ENCODE data around the gene PMM2. TPM values are rescaled to one million over a fixed set of nuclear protein-coding genes. Genes with fewer than 3 reads are reported as not detected.

Gene PMM2
- total RNA-seq, 1 experiment from 2014 or later: 59.4 TPM

DNA sequence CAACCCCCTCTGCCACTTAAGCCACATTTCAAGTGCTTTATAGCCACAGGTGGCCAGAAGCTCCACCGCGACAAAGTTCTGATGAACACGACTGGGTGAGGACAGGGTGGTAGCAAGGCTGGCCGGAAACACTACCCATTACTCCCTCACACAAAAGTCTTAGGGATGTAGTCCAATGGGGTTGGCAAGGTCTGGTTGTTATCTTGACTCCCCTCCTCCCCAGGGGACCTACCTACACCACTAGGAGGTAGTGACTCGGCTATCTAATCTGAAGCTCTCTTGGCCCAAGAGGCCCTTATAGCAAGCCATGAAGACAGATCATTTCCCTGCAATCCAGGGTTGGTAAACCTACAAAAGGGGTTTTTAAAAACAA, 92.9 kb downstream of the PMM2 start:
- H3K4me1 Mint-ChIP-seq (ENCODE audit: insufficient read depth, unreplicated experiment): peaks cover 17% of the 10 kb centered on the region
- POLR2A ChIA-PET: interaction anchor here (0.9 kb wide), 1 partner anchor 10 kb away, joined by 4 read pairs; no protein-coding TSS in a partner anchor
- H3K9me3 Mint-ChIP-seq (ENCODE audit: unreplicated experiment): no peaks in the 10 kb centered on the region
- DNase-seq (ENCODE audit: unreplicated experiment): no peak
- intact Hi-C loops (cut with micrococcal nuclease): no loop called here
- H3K36me3 Mint-ChIP-seq (ENCODE audit: insufficient read depth, unreplicated experiment): peaks cover 57% of the 10 kb centered on the region
- TF ChIP-seq, protein P1, sequence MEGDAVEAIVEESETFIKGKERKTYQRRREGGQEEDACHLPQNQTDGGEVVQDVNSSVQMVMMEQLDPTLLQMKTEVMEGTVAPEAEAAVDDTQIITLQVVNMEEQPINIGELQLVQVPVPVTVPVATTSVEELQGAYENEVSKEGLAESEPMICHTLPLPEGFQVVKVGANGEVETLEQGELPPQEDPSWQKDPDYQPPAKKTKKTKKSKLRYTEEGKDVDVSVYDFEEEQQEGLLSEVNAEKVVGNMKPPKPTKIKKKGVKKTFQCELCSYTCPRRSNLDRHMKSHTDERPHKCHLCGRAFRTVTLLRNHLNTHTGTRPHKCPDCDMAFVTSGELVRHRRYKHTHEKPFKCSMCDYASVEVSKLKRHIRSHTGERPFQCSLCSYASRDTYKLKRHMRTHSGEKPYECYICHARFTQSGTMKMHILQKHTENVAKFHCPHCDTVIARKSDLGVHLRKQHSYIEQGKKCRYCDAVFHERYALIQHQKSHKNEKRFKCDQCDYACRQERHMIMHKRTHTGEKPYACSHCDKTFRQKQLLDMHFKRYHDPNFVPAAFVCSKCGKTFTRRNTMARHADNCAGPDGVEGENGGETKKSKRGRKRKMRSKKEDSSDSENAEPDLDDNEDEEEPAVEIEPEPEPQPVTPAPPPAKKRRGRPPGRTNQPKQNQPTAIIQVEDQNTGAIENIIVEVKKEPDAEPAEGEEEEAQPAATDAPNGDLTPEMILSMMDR (IDR thresholded peaks at IDR 0.05; ENCODE audit: unreplicated experiment): no peak
- CTCF ChIA-PET: interaction anchor here (1.8 to 7.8 kb wide), 2 partner anchors 11 to 46 kb away, joined by 6 to 56 read pairs; partner anchors contain the start of gene LITAFD
- no peaks in the 10 kb centered on the region for H3K27me3 Mint-ChIP-seq (ENCODE audit: insufficient read depth, unreplicated experiment)
- no peak overlapping the region for H3K4me3 Mint-ChIP-seq (ENCODE audit: unreplicated experiment)
- H3K27ac Mint-ChIP-seq (ENCODE audit: low read depth, unreplicated experiment): no peak overlapping the region
- BruUV-seq (replicated peaks): no TSS peak

DNA sequence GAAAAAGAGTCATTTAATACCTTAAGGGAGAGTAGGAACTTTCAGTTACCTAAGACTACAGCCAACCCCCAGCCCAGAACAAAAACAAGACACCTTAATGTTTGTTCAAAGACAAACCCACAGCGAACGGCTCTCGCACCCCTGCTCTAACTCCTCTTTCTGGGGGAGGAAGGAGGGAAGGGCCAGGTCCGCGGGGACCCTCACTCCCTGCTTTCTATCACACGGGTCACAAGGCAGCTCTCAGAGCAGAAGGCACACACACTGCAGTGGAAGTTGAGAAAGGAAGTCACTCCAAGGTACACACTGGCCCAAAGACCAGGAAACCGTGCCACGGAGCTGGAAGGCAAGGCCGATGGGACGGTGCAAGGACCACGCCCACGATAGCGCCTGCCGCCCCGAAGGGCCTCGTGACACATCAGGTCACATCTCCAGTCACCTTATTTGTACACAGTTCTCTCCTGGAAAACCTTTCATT, 94.5 kb downstream of the PMM2 start:
- DNase-seq (ENCODE audit: unreplicated experiment): no peak
- ChIA-PET POLR2A (no interaction called here), CTCF (interaction anchor here (0.6 to 7.8 kb wide), 4 partner anchors 13 to 1359 kb away, joined by 3 to 56 read pairs (median 4); partner anchors contain the start of gene LITAFD)
- H3K36me3 Mint-ChIP-seq (ENCODE audit: insufficient read depth, unreplicated experiment): peaks cover 68% of the 10 kb centered on the region
- H3K9me3 Mint-ChIP-seq (ENCODE audit: unreplicated experiment): no peaks in the 10 kb centered on the region
- intact Hi-C loops (cut with micrococcal nuclease): no loop called here
- H3K4me1 Mint-ChIP-seq (ENCODE audit: insufficient read depth, unreplicated experiment): peaks cover 4% of the 10 kb centered on the region
- peak overlapping the region; percentile 42 for H3K27ac Mint-ChIP-seq (ENCODE audit: low read depth, unreplicated experiment)
- BruUV-seq (replicated peaks): no TSS peak
- H3K4me3 Mint-ChIP-seq (ENCODE audit: unreplicated experiment): no peak overlapping the region
- TF ChIP-seq, protein P1 (IDR thresholded peaks at IDR 0.05; ENCODE audit: unreplicated experiment): no peak
- no peaks in the 10 kb centered on the region for H3K27me3 Mint-ChIP-seq (ENCODE audit: insufficient read depth, unreplicated experiment)

DNA sequence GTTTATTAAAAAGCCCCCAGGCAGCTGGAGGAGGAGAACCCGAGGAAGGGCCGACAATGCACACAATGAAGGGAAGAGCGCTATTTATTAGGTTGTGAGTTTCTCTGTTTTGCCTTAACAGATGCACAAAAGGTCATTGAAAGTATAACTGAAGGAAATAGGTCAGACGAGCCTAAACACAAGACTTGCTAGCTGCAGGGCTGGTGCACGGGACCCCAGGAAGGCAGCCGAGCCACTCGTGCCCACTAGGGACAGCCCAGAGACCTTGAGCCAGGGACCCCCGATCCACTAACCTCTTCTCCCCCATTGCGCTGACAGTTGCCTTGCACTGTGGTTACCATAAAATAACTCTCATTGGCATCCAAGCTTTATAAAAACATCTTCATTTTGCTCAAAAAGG, 95.8 kb downstream of the PMM2 start:
- BruUV-seq (replicated peaks): TSS peak; percentile 32
- H3K4me1 Mint-ChIP-seq (ENCODE audit: insufficient read depth, unreplicated experiment): no peaks in the 10 kb centered on the region
- TF ChIP-seq, protein P1 (IDR thresholded peaks at IDR 0.05; ENCODE audit: unreplicated experiment): no peak
- H3K4me3 Mint-ChIP-seq (ENCODE audit: unreplicated experiment): no peak overlapping the region
- no peak for DNase-seq (ENCODE audit: unreplicated experiment)
- H3K9me3 Mint-ChIP-seq (ENCODE audit: unreplicated experiment): no peaks in the 10 kb centered on the region
- H3K27ac Mint-ChIP-seq (ENCODE audit: low read depth, unreplicated experiment): no peak overlapping the region
- ChIA-PET POLR2A (no interaction called here), CTCF (interaction anchor here (0.9 to 7.8 kb wide), 3 partner anchors 9 to 43 kb away, joined by 3 to 56 read pairs (median 3); partner anchors contain the start of gene LITAFD)
- intact Hi-C loops (cut with micrococcal nuclease): no loop called here
- peaks cover 80% of the 10 kb centered on the region for H3K36me3 Mint-ChIP-seq (ENCODE audit: insufficient read depth, unreplicated experiment)
- no peaks in the 10 kb centered on the region for H3K27me3 Mint-ChIP-seq (ENCODE audit: insufficient read depth, unreplicated experiment)

- H3K27me3 Mint-ChIP-seq (ENCODE audit: insufficient read depth, unreplicated experiment): no peaks in the 10 kb centered on the region
- no peak overlapping the region for H3K4me3 Mint-ChIP-seq (ENCODE audit: unreplicated experiment)
- no peak for DNase-seq (ENCODE audit: unreplicated experiment)
- TF ChIP-seq, protein P1 (IDR thresholded peaks at IDR 0.05; ENCODE audit: unreplicated experiment): no peak
- no TSS peak for BruUV-seq (replicated peaks)
- ChIA-PET POLR2A (no interaction called here), CTCF (interaction anchor here (0.9 to 7.8 kb wide), 2 partner anchors 9 to 15 kb away, joined by 3 to 56 read pairs; partner anchors contain the start of gene LITAFD)
- H3K4me1 Mint-ChIP-seq (ENCODE audit: insufficient read depth, unreplicated experiment): no peaks in the 10 kb centered on the region
- intact Hi-C loops (cut with micrococcal nuclease): no loop called here
- H3K36me3 Mint-ChIP-seq (ENCODE audit: insufficient read depth, unreplicated experiment): peaks cover 88% of the 10 kb centered on the region
- no peak overlapping the region for H3K27ac Mint-ChIP-seq (ENCODE audit: low read depth, unreplicated experiment)
- no peaks in the 10 kb centered on the region for H3K9me3 Mint-ChIP-seq (ENCODE audit: unreplicated experiment)
Observed at GRCh38 chr16:8893976-8894690, 96.5 kb downstream of the PMM2 start.

Measured in MCF 10A (cell line).